ENCODE results near the gene GALNT8. TPM values are rescaled to one million over a fixed set of nuclear protein-coding genes. Genes with fewer than 3 reads are reported as not detected.

The GALNT8 gene
- total and polyA plus RNA-seq, 2 of the 8 experiments (the other 6 are each of a cell fraction or from before 2014, with no cell fraction given): 4.7 to 8.3 TPM

DNA sequence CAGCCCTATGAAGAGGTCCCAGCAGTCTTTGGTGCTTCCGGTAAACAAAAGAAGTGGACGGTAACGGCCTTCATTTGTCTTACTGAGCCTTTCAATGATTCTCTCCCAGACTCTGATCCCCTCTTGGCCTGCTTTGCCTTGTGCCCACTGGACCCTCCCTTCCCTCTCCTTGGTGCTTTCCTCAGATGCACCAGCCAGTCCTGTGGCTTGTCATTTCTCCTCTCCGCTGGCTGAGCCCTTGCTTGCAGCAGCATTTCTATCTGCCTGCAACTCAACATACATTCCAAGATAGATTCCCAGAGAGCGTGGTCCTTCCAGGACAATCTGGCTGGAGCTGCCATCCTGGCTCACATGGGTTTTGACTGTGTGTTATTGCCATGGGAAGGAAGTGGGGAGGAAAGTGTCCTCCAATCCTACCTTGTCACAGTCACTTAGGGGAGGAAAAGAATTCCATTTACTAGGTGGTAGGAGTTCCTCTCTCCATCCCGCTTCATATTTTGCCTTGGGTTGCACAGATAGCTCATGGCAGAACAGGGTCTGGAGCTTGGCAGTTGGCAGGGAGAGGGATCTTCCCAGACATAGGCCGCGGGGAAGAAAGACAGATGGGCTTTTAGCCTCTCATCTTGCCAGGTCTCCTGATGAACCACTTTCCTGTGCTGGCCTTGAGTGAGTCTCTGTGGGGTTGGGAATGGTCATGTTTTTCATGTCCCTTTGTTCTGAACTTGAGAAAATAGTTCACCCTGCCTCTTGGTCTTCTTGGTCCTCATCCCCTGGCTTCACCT is 96.7 kb downstream of the GALNT8 start (continued):
- TF ChIP-seq USF2 (IDR thresholded peaks at IDR 0.05; ENCODE audit: low read length): no peak
- TF ChIP-seq JUN (IDR thresholded peaks at IDR 0.05; ENCODE audit: low read depth, low read length): no peak
- TF ChIP-seq RNF2 (IDR thresholded peaks at IDR 0.05; ENCODE audit: borderline replicate concordance, low read depth, low read length, missing control alignments, poor library complexity, severe bottlenecking): no peak
- TF ChIP-seq NANOG (IDR thresholded peaks at IDR 0.05; ENCODE audit: insufficient read depth, low read depth, low read length, poor library complexity, severe bottlenecking): no peak
- no peak for TF ChIP-seq YY1 (IDR thresholded peaks at IDR 0.05; ENCODE audit: low read depth, low read length)
- no peak for TF ChIP-seq BACH1 (IDR thresholded peaks at IDR 0.05; ENCODE audit: low read length)
- no peak for TF ChIP-seq CBX5 (IDR thresholded peaks at IDR 0.05; ENCODE audit: low read depth, low read length)
- no peak for TF ChIP-seq CHD7 (IDR thresholded peaks at IDR 0.05; ENCODE audit: insufficient replicate concordance, low read length)

Measured in H1 (cell line).